ENCODE measurements around the gene HLA-DQA2. TPM values are rescaled to one million over a fixed set of nuclear protein-coding genes. Genes with fewer than 3 reads are reported as not detected.

Gene HLA-DQA2
- total RNA-seq, 1 experiment from 2014 or later = not detected

DNA sequence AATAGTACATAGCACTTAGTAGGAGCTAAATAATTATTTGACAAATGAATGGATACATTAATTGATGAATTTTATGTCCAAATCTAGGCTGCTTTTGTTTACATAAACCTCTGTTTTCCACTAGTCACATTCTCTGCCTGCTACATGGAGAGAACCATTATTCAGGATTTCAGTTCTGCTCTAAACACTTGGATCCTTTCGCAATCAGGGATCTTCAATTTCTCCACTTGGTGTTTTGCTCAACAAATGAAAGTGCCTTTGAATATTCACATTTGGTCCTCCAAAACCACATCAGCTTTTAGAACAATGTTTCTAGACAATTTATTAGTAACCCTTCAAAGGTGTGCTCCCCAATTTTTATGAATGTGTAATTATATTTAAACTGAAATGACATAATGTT lies 44.2 kb upstream of the HLA-DQA2 start:
- no peak overlapping the region for H2BK120ac ChIP-seq (ENCODE audit: low read depth, low read length, poor library complexity, severe bottlenecking)
- H4K8ac ChIP-seq (replicated peaks; ENCODE audit: insufficient read length, low read depth, low read length) = no peak overlapping the region
- H3K27ac ChIP-seq (ENCODE audit: insufficient read length, low read depth, low read length) = no peak overlapping the region
- Mint-ChIP-seq H3K4me3 (no peak overlapping the region), H3K36me3 (ENCODE audit: insufficient read depth in 1 of 3, low read depth in 3 of 3) (no peaks in the 10 kb centered on the region), H3K4me1 (peaks cover 0 to 3% of the 10 kb centered on the region in 2 experiments; a peak in 2 of 4 replicates), H3K27me3 (ENCODE audit: low read depth) (no peaks in the 10 kb centered on the region; the same call in 1 of the 2 replicates), H3K9me3 (peaks cover 3 to 5% of the 10 kb centered on the region in 2 experiments; a peak in 2 of 5 replicates), H3K27ac (no peak overlapping the region)
- no peak for DNase-seq
- H3K18ac ChIP-seq (ENCODE audit: insufficient read length, low read depth, low read length) = no peak overlapping the region
- H2AFZ ChIP-seq (ENCODE audit: low read length) = no peak overlapping the region
- no peak overlapping the region for H2BK5ac ChIP-seq (ENCODE audit: insufficient read length, low read length)
- no peak overlapping the region for H4K5ac ChIP-seq (ENCODE audit: insufficient read length, low read depth, low read length)
- no peak overlapping the region for H3K4ac ChIP-seq (ENCODE audit: low read depth, low read length)
- no peak overlapping the region for H3K9ac ChIP-seq (ENCODE audit: extremely low read depth, insufficient read length, low read length)
- no peak overlapping the region for H4K91ac ChIP-seq (ENCODE audit: insufficient read length, low read depth, low read length)
- no peaks in the 10 kb centered on the region for H3K79me1 ChIP-seq (ENCODE audit: insufficient read depth, low read depth, low read length, poor library complexity, severe bottlenecking)
- H3K23me2 ChIP-seq (ENCODE audit: insufficient read length, low read depth, low read length, poor library complexity, severe bottlenecking) = no peaks in the 10 kb centered on the region
- H3K56ac ChIP-seq (ENCODE audit: insufficient read length, low read depth, low read length) = no peak overlapping the region
- H3K23ac ChIP-seq (ENCODE audit: insufficient read length, low read depth, low read length) = no peak overlapping the region
- no peaks in the 10 kb centered on the region for H3K27me3 ChIP-seq (ENCODE audit: insufficient read depth, low read length)
- H2BK20ac ChIP-seq (ENCODE audit: low read depth, low read length, poor library complexity, severe bottlenecking) = no peak overlapping the region
- WGBS (ENCODE audit: extremely low coverage, insufficient read length, low lambda C conversion rate) = no CpG with 5 or more reads among the region's 1 CpG
- H3T11ph ChIP-seq (ENCODE audit: low read length) = no peak overlapping the region
- no peak overlapping the region for H3K14ac ChIP-seq (ENCODE audit: insufficient read depth, low read length)
- H4K20me1 ChIP-seq (ENCODE audit: control insufficient read depth, insufficient read depth, insufficient read length) = no peaks in the 10 kb centered on the region
- no peaks in the 10 kb centered on the region for H3K79me2 ChIP-seq (ENCODE audit: insufficient read depth, low read length)
- H3K4me1 ChIP-seq (ENCODE audit: insufficient read depth, low read length) = no peaks in the 10 kb centered on the region
- no peak overlapping the region for H2BK12ac ChIP-seq (ENCODE audit: insufficient read length, low read depth, low read length)
- no peak overlapping the region for H3K4me2 ChIP-seq (ENCODE audit: insufficient read depth, insufficient read length, low read length)
- H2AK5ac ChIP-seq (ENCODE audit: insufficient read length, low read length) = no peak overlapping the region
- no peaks in the 10 kb centered on the region for H3K9me3 ChIP-seq (ENCODE audit: control insufficient read depth, low read depth, low read length)
- TF ChIP-seq, protein P1, sequence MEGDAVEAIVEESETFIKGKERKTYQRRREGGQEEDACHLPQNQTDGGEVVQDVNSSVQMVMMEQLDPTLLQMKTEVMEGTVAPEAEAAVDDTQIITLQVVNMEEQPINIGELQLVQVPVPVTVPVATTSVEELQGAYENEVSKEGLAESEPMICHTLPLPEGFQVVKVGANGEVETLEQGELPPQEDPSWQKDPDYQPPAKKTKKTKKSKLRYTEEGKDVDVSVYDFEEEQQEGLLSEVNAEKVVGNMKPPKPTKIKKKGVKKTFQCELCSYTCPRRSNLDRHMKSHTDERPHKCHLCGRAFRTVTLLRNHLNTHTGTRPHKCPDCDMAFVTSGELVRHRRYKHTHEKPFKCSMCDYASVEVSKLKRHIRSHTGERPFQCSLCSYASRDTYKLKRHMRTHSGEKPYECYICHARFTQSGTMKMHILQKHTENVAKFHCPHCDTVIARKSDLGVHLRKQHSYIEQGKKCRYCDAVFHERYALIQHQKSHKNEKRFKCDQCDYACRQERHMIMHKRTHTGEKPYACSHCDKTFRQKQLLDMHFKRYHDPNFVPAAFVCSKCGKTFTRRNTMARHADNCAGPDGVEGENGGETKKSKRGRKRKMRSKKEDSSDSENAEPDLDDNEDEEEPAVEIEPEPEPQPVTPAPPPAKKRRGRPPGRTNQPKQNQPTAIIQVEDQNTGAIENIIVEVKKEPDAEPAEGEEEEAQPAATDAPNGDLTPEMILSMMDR (conservative IDR thresholded peaks at IDR 0.05) = no peak
- no peak overlapping the region for H2BK15ac ChIP-seq (ENCODE audit: low read depth, low read length)

Data from H9 (cell line).